HFFc6 (cell line): ENCODE results near the gene KRTAP5-5. TPM values are rescaled to one million over a fixed set of nuclear protein-coding genes. Genes with fewer than 3 reads are reported as not detected.

Experiments
- DNase-seq: peaks from one replicate; pipeline ENCODE4 v3.0.0-alpha.2; 2018
- H3K27ac Mint-ChIP-seq: 2 replicates; pipeline ENCODE4 v1.8.0; 2020; ENCODE audit warnings: mild to moderate bottlenecking, mixed read lengths
- H3K27me3 Mint-ChIP-seq: 2 replicates; pipeline ENCODE4 v1.8.0; 2021; ENCODE audit warnings: mild to moderate bottlenecking, moderate library complexity, mixed read lengths; ENCODE audit not compliant: insufficient read depth
- H3K36me3 Mint-ChIP-seq: 2 replicates; pipeline ENCODE4 v1.8.0; 2021; ENCODE audit warnings: low read depth, mixed read lengths
- H3K4me1 Mint-ChIP-seq: 2 replicates; pipeline ENCODE4 v1.8.0; 2020; ENCODE audit warnings: low read depth, mixed read lengths
- H3K4me3 Mint-ChIP-seq: 2 replicates; pipeline ENCODE4 v1.8.0; 2020; ENCODE audit warnings: mild to moderate bottlenecking, moderate library complexity, mixed read lengths
- H3K9me3 Mint-ChIP-seq: 2 replicates; pipeline ENCODE4 v1.8.0; 2020; ENCODE audit warnings: mild to moderate bottlenecking, mixed read lengths
- CTCF ChIP-seq: fragments of 200-600 bp; sonication (generic); IDR thresholded peaks from 2 replicates; pipeline ENCODE4 v1.5.0; 2021; ENCODE audit warnings: antibody characterized with exemption, mild to moderate bottlenecking
- total RNA-seq, 6 experiments: library from RNA; stranded (reverse); fragmentation: NEBNext Ultra II Directional; extraction: Animal tissue kit (Norgen Biotek cat#: 25700); gene quantifications; 2 replicates in 1 of 6; 3 replicates in 5 of 6; pipeline ENCODE4 v1.2.3, GENCODE V29; 2021

Gene KRTAP5-5
- total RNA-seq, 6 experiments from 2014 or later: not detected

- no peak for DNase-seq
- Mint-ChIP-seq H3K36me3 (no peaks in the 10 kb centered on the region), H3K9me3 (no peaks in the 10 kb centered on the region), H3K4me3 (no peak overlapping the region), H3K27me3 (peaks cover 39% of the 10 kb centered on the region), H3K27ac (no peak overlapping the region), H3K4me1 (no peaks in the 10 kb centered on the region)
- no peak for TF ChIP-seq CTCF
Observed at GRCh38 chr11:1648653-1649420, 19.3 kb downstream of the KRTAP5-5 start.

GRCh38 chr11:1650034-1650917, 20.7 kb downstream of the KRTAP5-5 start:
- H3K36me3 Mint-ChIP-seq: no peaks in the 10 kb centered on the region
- H3K4me1 Mint-ChIP-seq: no peaks in the 10 kb centered on the region
- DNase-seq: no peak
- peaks cover 36% of the 10 kb centered on the region for H3K27me3 Mint-ChIP-seq
- H3K9me3 Mint-ChIP-seq: no peaks in the 10 kb centered on the region
- TF ChIP-seq CTCF: peak; percentile 9; the same call in 1 of the 2 replicates
- H3K27ac Mint-ChIP-seq: no peak overlapping the region
- no peak overlapping the region for H3K4me3 Mint-ChIP-seq

GRCh38 chr11:1650918-1651262, 21.3 kb downstream of the KRTAP5-5 start:
- Mint-ChIP-seq H3K27me3 (peaks cover 40% of the 10 kb centered on the region), H3K27ac (no peak overlapping the region), H3K4me3 (no peak overlapping the region), H3K4me1 (no peaks in the 10 kb centered on the region), H3K9me3 (no peaks in the 10 kb centered on the region), H3K36me3 (no peaks in the 10 kb centered on the region)
- no peak for DNase-seq
- TF ChIP-seq CTCF: no peak

- no peak overlapping the region for H3K4me3 Mint-ChIP-seq
- H3K27me3 Mint-ChIP-seq: peaks cover 43% of the 10 kb centered on the region
- H3K9me3 Mint-ChIP-seq: no peaks in the 10 kb centered on the region
- TF ChIP-seq CTCF: no peak
- H3K36me3 Mint-ChIP-seq: no peaks in the 10 kb centered on the region
- DNase-seq: no peak
- H3K27ac Mint-ChIP-seq: no peak overlapping the region
- no peaks in the 10 kb centered on the region for H3K4me1 Mint-ChIP-seq
Observed at GRCh38 chr11:1651411-1651980, 21.9 kb downstream of the KRTAP5-5 start.

- DNase-seq: no peak
- TF ChIP-seq CTCF: no peak
- Mint-ChIP-seq H3K27ac (no peak overlapping the region), H3K4me1 (no peaks in the 10 kb centered on the region), H3K4me3 (no peak overlapping the region), H3K9me3 (no peaks in the 10 kb centered on the region), H3K27me3 (peaks cover 46% of the 10 kb centered on the region), H3K36me3 (no peaks in the 10 kb centered on the region)
Observed at GRCh38 chr11:1652026-1652425, 22.5 kb downstream of the KRTAP5-5 start.
